Measurements from ENCODE around the gene TSPAN11.

Gene TSPAN11

GRCh38 chr12:30945443-30946164, 19.1 kb downstream of the TSPAN11 start:
- no peak for TF ChIP-seq Cebpa-rat (IDR thresholded peaks at IDR 0.05)

GRCh38 chr12:30952015-30952414, 25.5 kb downstream of the TSPAN11 start:
- Histone ChIP-seq H3K27ac (no peak overlapping the region), H3K9ac (no peak overlapping the region), H3K27me3 (no peaks in the 10 kb centered on the region), H3K9me3 (replicated peaks in 1 of 11) (peaks cover 6 to 22% (median 12%) of the 10 kb centered on the region in 11 experiments; a peak in 18 of 22 replicates), H3K4me2 (no peak overlapping the region), H3K4me1 (no peaks in the 10 kb centered on the region; a peak in 1 of 20 replicates), H4K20me1 (no peaks in the 10 kb centered on the region), H3K36me3 (no peaks in the 10 kb centered on the region), H3K4me3 (no peak overlapping the region)
- no peak for TF ChIP-seq Cebpa-rat (IDR thresholded peaks at IDR 0.05)

More at GRCh38 chr12:30945443-30946164, 19.1 kb downstream of the TSPAN11 start:
- Histone ChIP-seq H3K4me1 (no peaks in the 10 kb centered on the region; a peak in 1 of 20 replicates), H3K27ac (no peak overlapping the region), H3K9ac (no peak overlapping the region), H3K4me2 (no peak overlapping the region), H4K20me1 (no peaks in the 10 kb centered on the region), H3K4me3 (no peak overlapping the region), H3K27me3 (no peaks in the 10 kb centered on the region), H3K36me3 (no peaks in the 10 kb centered on the region), H3K9me3 (replicated peaks in 1 of 11) (peaks cover 8 to 30% (median 17%) of the 10 kb centered on the region in 11 experiments; a peak in 18 of 22 replicates)

- Histone ChIP-seq H3K4me1 (no peaks in the 10 kb centered on the region; a peak in 1 of 20 replicates), H3K9ac (no peak overlapping the region), H3K27ac (no peak overlapping the region), H3K4me3 (no peak overlapping the region), H4K20me1 (no peaks in the 10 kb centered on the region), H3K4me2 (no peak overlapping the region), H3K36me3 (no peaks in the 10 kb centered on the region), H3K27me3 (no peaks in the 10 kb centered on the region), H3K9me3 (replicated peaks in 1 of 11) (peaks cover 0 to 10% (median 0%) of the 10 kb centered on the region in 11 experiments; a peak in 4 of 22 replicates)
- no peak for TF ChIP-seq Cebpa-rat (IDR thresholded peaks at IDR 0.05)
These were observed 26.7 kb downstream of the TSPAN11 start for GRCh38 chr12:30953257-30953656.

GRCh38 chr12:30953951-30954751, 27.6 kb downstream of the TSPAN11 start:
- Histone ChIP-seq H3K9me3 (replicated peaks in 1 of 11) (peaks cover 0 to 6% (median 0%) of the 10 kb centered on the region in 11 experiments; a peak in 1 of 22 replicates), H3K27ac (no peak overlapping the region), H3K36me3 (no peaks in the 10 kb centered on the region), H4K20me1 (no peaks in the 10 kb centered on the region), H3K4me3 (no peak overlapping the region), H3K9ac (no peak overlapping the region), H3K4me1 (no peaks in the 10 kb centered on the region), H3K27me3 (no peaks in the 10 kb centered on the region), H3K4me2 (no peak overlapping the region)
- TF ChIP-seq Cebpa-rat (IDR thresholded peaks at IDR 0.05), result no peak

GRCh38 chr12:30955214-30955613, 28.7 kb downstream of the TSPAN11 start:
- no peak for TF ChIP-seq Cebpa-rat (IDR thresholded peaks at IDR 0.05)
- Histone ChIP-seq H3K27ac (no peak overlapping the region), H3K4me2 (no peak overlapping the region), H3K4me3 (no peak overlapping the region), H3K36me3 (no peaks in the 10 kb centered on the region), H3K4me1 (no peaks in the 10 kb centered on the region), H3K9me3 (replicated peaks in 1 of 11) (0 out of 22 replicates have a peak, but pooled peaks cover 0 to 3% (median 0%) of the 10 kb centered on the region in 11 experiments), H3K9ac (no peak overlapping the region), H3K27me3 (no peaks in the 10 kb centered on the region), H4K20me1 (no peaks in the 10 kb centered on the region)

- no peak overlapping the region for H3K4me3 ChIP-seq
- TF ChIP-seq Cebpa-rat (IDR thresholded peaks at IDR 0.05), result no peak
- peaks cover 0 to 5% (median 0%) of the 10 kb centered on the region in 10 experiments; a peak in 3 of 20 replicates for H3K4me1 ChIP-seq
- H4K20me1 ChIP-seq, result no peaks in the 10 kb centered on the region; a peak in 1 of 22 replicates
- no peak overlapping the region for H3K4me2 ChIP-seq
- H3K36me3 ChIP-seq, result no peaks in the 10 kb centered on the region
- H3K9me3 ChIP-seq (replicated peaks in 1 of 11), result no peaks in the 10 kb centered on the region
- no peak overlapping the region for H3K27ac ChIP-seq
- no peak overlapping the region for H3K9ac ChIP-seq
- no peaks in the 10 kb centered on the region for H3K27me3 ChIP-seq
These were observed 32.7 kb downstream of the TSPAN11 start for GRCh38 chr12:30959110-30959710.

- no peak overlapping the region for H3K27ac ChIP-seq
- H3K27me3 ChIP-seq, result no peaks in the 10 kb centered on the region
These were observed 33.2 kb downstream of the TSPAN11 start for GRCh38 chr12:30959778-30960177.

GRCh38 chr12:30961030-30961429, 34.5 kb downstream of the TSPAN11 start:
- TF ChIP-seq Cebpa-rat (IDR thresholded peaks at IDR 0.05), result no peak
- H3K4me1 ChIP-seq, result peaks cover 0 to 5% (median 0%) of the 10 kb centered on the region in 10 experiments; a peak in 3 of 20 replicates
- H3K36me3 ChIP-seq, result no peaks in the 10 kb centered on the region
- no peaks in the 10 kb centered on the region for H3K27me3 ChIP-seq
- no peak overlapping the region for H3K9ac ChIP-seq
- no peaks in the 10 kb centered on the region for H3K9me3 ChIP-seq (replicated peaks in 1 of 11)
- H3K4me3 ChIP-seq, result no peak overlapping the region
- H4K20me1 ChIP-seq, result no peaks in the 10 kb centered on the region; a peak in 1 of 22 replicates
- no peak overlapping the region for H3K27ac ChIP-seq
- no peak overlapping the region for H3K4me2 ChIP-seq

More at GRCh38 chr12:30959778-30960177, 33.2 kb downstream of the TSPAN11 start:
- Histone ChIP-seq H3K9ac (no peak overlapping the region), H3K4me3 (no peak overlapping the region), H3K4me1 (peaks cover 0 to 5% (median 0%) of the 10 kb centered on the region in 10 experiments; a peak in 3 of 20 replicates), H3K4me2 (no peak overlapping the region), H3K9me3 (replicated peaks in 1 of 11) (no peaks in the 10 kb centered on the region), H3K36me3 (no peaks in the 10 kb centered on the region), H4K20me1 (no peaks in the 10 kb centered on the region; a peak in 1 of 22 replicates)
- no peak for TF ChIP-seq Cebpa-rat (IDR thresholded peaks at IDR 0.05)

- no peak overlapping the region for H3K4me2 ChIP-seq
- H3K4me3 ChIP-seq, result no peak overlapping the region
- no peaks in the 10 kb centered on the region for H3K36me3 ChIP-seq
- no peak for TF ChIP-seq Cebpa-rat (IDR thresholded peaks at IDR 0.05)
- H3K9ac ChIP-seq, result no peak overlapping the region
- peaks cover 0 to 7% (median 2%) of the 10 kb centered on the region in 10 experiments; a peak in 6 of 20 replicates for H3K4me1 ChIP-seq
- no peaks in the 10 kb centered on the region for H3K27me3 ChIP-seq
- no peak overlapping the region for H3K27ac ChIP-seq
- no peaks in the 10 kb centered on the region; a peak in 1 of 22 replicates for H4K20me1 ChIP-seq
- H3K9me3 ChIP-seq (replicated peaks in 1 of 11), result no peaks in the 10 kb centered on the region
These were observed 35.5 kb downstream of the TSPAN11 start for GRCh38 chr12:30962047-30962446.
